HCT116 (cell line): ENCODE data around the gene STON2. TPM values are rescaled to one million over a fixed set of nuclear protein-coding genes. Genes with fewer than 3 reads are reported as not detected.

Source experiments
- ATAC-seq: fragments of 200-7000 bp; cut with Tn5 transposase; 2 replicates; pipeline ENCODE4 v1.9.1; 2020; ENCODE audit warnings: mild to moderate bottlenecking, moderate library complexity
- BruUV-seq: library from RNA; stranded (reverse); fragments of 400-500 nt; replicated peaks from 2 replicates; lab custom pipeline; 2021; lab: Mats Ljungman, UMichigan
- CTCF ChIA-PET: fragments of 300-600 bp; sonication (Branson Sonifier 250); formaldehyde crosslinking; loops from one replicate; lab custom pipeline; 2021; ENCODE audit warnings: antibody characterized with exemption; lab: Charles Lee
- POLR2A ChIA-PET: fragments of 300-600, 350-600 bp; sonication (Branson Sonifier 250); formaldehyde crosslinking; loops from one replicate; lab custom pipeline; 2021; ENCODE audit warnings: antibody characterized with exemption; lab: Charles Lee
- RAD21 ChIA-PET, 2 experiments: fragments of 300-600 bp; sonication (Branson Sonifier 250); formaldehyde crosslinking; loops; one replicate each; lab custom pipeline; 2023; ENCODE audit warnings: low total read pairs in 2 of 2; ENCODE audit not compliant: uncharacterized antibody in 2 of 2, unreplicated experiment in 2 of 2, low non-redundant PET in 1 of 2; lab: Charles Lee
- DNase-seq: peaks from one replicate; pipeline ENCODE4 v3.0.0-alpha.2; 2010; ENCODE audit warnings: low read depth, low spot score
- H2AFZ ChIP-seq: fragments of 200-600 bp; shearing (Covaris generic), sonication (generic); 2 replicates; pipeline ENCODE4 v1.6.1; 2017; ENCODE audit warnings: low read depth, mixed run types, mixed read lengths, antibody characterized with exemption, low read length; ENCODE audit not compliant: poor library complexity, severe bottlenecking
- H3K27ac ChIP-seq: 2 replicates; pipeline ENCODE4 v1.5.1; 2012; ENCODE audit warnings: low read depth, low read length
- H3K27me3 ChIP-seq: fragments of 200-600 bp; sonication (generic); 2 replicates; pipeline ENCODE4 v1.6.1; 2016; ENCODE audit warnings: mixed run types, low read length, mixed read lengths; ENCODE audit not compliant: insufficient read depth
- H3K36me3 ChIP-seq, 2 experiments: fragments of 200-500 bp in 1 of 2; fragments of 200-600 bp in 1 of 2; sonication (Bioruptor generic) in 1 of 2; sonication (generic) in 1 of 2; 2 replicates each; pipeline versions ENCODE4 v1.5.1 to v1.6.1; 2014 to 2016; ENCODE audit warnings: low read length in 2 of 2, inconsistent platforms in 1 of 2, mixed read lengths in 1 of 2, mixed run types in 1 of 2; ENCODE audit not compliant: insufficient read depth in 2 of 2, control insufficient read depth in 1 of 2
- H3K4me1 ChIP-seq, 2 experiments: fragments of 200-600 bp in 1 of 2; sonication (generic) in 1 of 2; 2 replicates each; pipeline versions ENCODE4 v1.5.1 to v1.6.1; 2012 to 2017; ENCODE audit warnings: low read length in 2 of 2, inconsistent platforms in 1 of 2, mild to moderate bottlenecking in 1 of 2, mixed read lengths in 1 of 2, mixed run types in 1 of 2, moderate library complexity in 1 of 2; ENCODE audit not compliant: insufficient read depth in 2 of 2, control insufficient read depth in 1 of 2
- H3K4me2 ChIP-seq: fragments of 200-600 bp; sonication (generic); 2 replicates; pipeline ENCODE4 v1.6.1; 2017; ENCODE audit warnings: mixed run types, low read length, mixed read lengths
- H3K4me3 ChIP-seq, 2 experiments: fragments of 200-600 bp in 1 of 2; sonication (generic) in 1 of 2; replicated peaks in 1 of 2; 2 replicates each; pipeline ENCODE4 v1.5.1; 2011 to 2016; ENCODE audit warnings: low read length in 2 of 2, control low read depth in 1 of 2, low read depth in 1 of 2, mild to moderate bottlenecking in 1 of 2, mixed read lengths in 1 of 2, mixed run types in 1 of 2
- H3K79me2 ChIP-seq: fragments of 200-600 bp; sonication (generic); 2 replicates; pipeline ENCODE4 v1.6.1; 2017; ENCODE audit warnings: mild to moderate bottlenecking, mixed run types, low read length, moderate library complexity, mixed read lengths; ENCODE audit not compliant: insufficient read depth
- H3K9ac ChIP-seq: fragments of 200-600 bp; sonication (generic); 2 replicates; pipeline ENCODE4 v1.6.1; 2016; ENCODE audit warnings: low read length, mixed read lengths
- H3K9me2 ChIP-seq: fragments of 200-600 bp; sonication (generic), shearing (Covaris generic); 2 replicates; pipeline ENCODE4 v1.6.1; 2017; ENCODE audit warnings: mixed run types, mild to moderate bottlenecking, moderate library complexity; ENCODE audit not compliant: insufficient read depth
- H3K9me3 ChIP-seq, 2 experiments: fragments of 200-500 bp in 1 of 2; fragments of 200-600 bp in 1 of 2; sonication (Bioruptor generic) in 1 of 2; sonication (generic) in 1 of 2; 2 replicates each; pipeline ENCODE4 v1.6.1; 2014 to 2017; ENCODE audit warnings: low read length in 2 of 2, mixed read lengths in 2 of 2, inconsistent platforms in 1 of 2, low read depth in 1 of 2, mild to moderate bottlenecking in 1 of 2, mixed run types in 1 of 2, moderate library complexity in 1 of 2; ENCODE audit not compliant: control insufficient read depth in 1 of 2, insufficient read depth in 1 of 2
- H4K20me1 ChIP-seq: fragments of 200-600 bp; sonication (generic), shearing (Covaris generic); 2 replicates; pipeline ENCODE4 v1.6.1; 2017; ENCODE audit warnings: mixed run types, mild to moderate bottlenecking, moderate library complexity; ENCODE audit not compliant: insufficient read depth
- ATF3 ChIP-seq: IDR thresholded peaks from 2 replicates; pipeline ENCODE4 v1.6.1; 2012
- CBX3 ChIP-seq: IDR thresholded peaks from 2 replicates; pipeline ENCODE4 v1.6.1; 2012; ENCODE audit warnings: low read depth
- CEBPB ChIP-seq: IDR thresholded peaks from 2 replicates; pipeline ENCODE4 v1.6.1; 2012; ENCODE audit warnings: low read depth
- ELF1 ChIP-seq: IDR thresholded peaks from 2 replicates; pipeline ENCODE4 v1.6.1; 2012; ENCODE audit warnings: low read depth, borderline replicate concordance
- JUND ChIP-seq: IDR thresholded peaks from 2 replicates; pipeline ENCODE4 v1.6.1; 2012
- MAX ChIP-seq: IDR thresholded peaks from 2 replicates; pipeline ENCODE4 v1.6.1; 2012
- POLR2AphosphoS5 ChIP-seq: IDR thresholded peaks from 2 replicates; pipeline ENCODE4 v1.6.1; 2011; ENCODE audit warnings: mild to moderate bottlenecking, low read depth, low read length, moderate library complexity
- RAD21 ChIP-seq: IDR thresholded peaks from 2 replicates; pipeline ENCODE4 v1.6.1; 2012; ENCODE audit warnings: low read depth, mild to moderate bottlenecking
- REST ChIP-seq: IDR thresholded peaks from 2 replicates; pipeline ENCODE4 v1.6.1; 2012; ENCODE audit warnings: low read depth
- SIN3A ChIP-seq: IDR thresholded peaks from 2 replicates; pipeline ENCODE4 v1.6.1; 2012; ENCODE audit warnings: low read depth
- SP1 ChIP-seq: IDR thresholded peaks from 2 replicates; pipeline ENCODE4 v1.6.1; 2012; ENCODE audit warnings: low read depth
- SRF ChIP-seq: IDR thresholded peaks from 2 replicates; pipeline ENCODE4 v1.6.1; 2012; ENCODE audit warnings: low read depth
- intact Hi-C: fragments of 100-400 bp; cut with micrococcal nuclease; formaldehyde crosslinking; loops from 2 replicates; pipeline ENCODE4 v1.10.0; 2022
- total RNA-seq: library from RNA; stranded (reverse); gene quantifications from one replicate; pipeline ENCODE4 v1.2.1, GENCODE V29; 2021; ENCODE audit not compliant: unreplicated experiment

STON2 gene
- total RNA-seq, 1 experiment from 2014 or later, result 4.1 TPM

GRCh38 chr14:81298122-81298521 lies 102.0 kb downstream of the STON2 start:
- intact Hi-C loops, result no loop called here
- BruUV-seq, result no TSS peak
- RAD21 ChIA-PET, result no interaction called here
- DNase-seq, result no peak
- no peak overlapping the region for H2AFZ ChIP-seq
- POLR2A ChIA-PET, result no interaction called here
- no peak for TF ChIP-seq REST
- no peak for TF ChIP-seq SIN3A
- TF ChIP-seq ATF3, result no peak
- no peak for TF ChIP-seq CBX3
- TF ChIP-seq JUND, result no peak
- no peak for TF ChIP-seq MAX
- no peak for TF ChIP-seq SRF
- no peak for TF ChIP-seq ELF1
- no peak for TF ChIP-seq RAD21
- no peak for TF ChIP-seq POLR2AphosphoS5
- TF ChIP-seq SP1, result no peak
- TF ChIP-seq CEBPB, result no peak
- H3K9me2 ChIP-seq, result no peaks in the 10 kb centered on the region
- H3K27me3 ChIP-seq, result no peaks in the 10 kb centered on the region
- H3K4me1 ChIP-seq, result peaks cover 11 to 14% of the 10 kb centered on the region in 2 experiments
- CTCF ChIA-PET, result no interaction called here
- no peaks in the 10 kb centered on the region for H4K20me1 ChIP-seq
- H3K36me3 ChIP-seq, result no peaks in the 10 kb centered on the region
- no peak overlapping the region for H3K4me3 ChIP-seq
- no peaks in the 10 kb centered on the region for H3K79me2 ChIP-seq
- no peak overlapping the region for H3K9ac ChIP-seq
- ATAC-seq, result no peak
- no peak overlapping the region for H3K27ac ChIP-seq
- no peak overlapping the region for H3K4me2 ChIP-seq
- no peaks in the 10 kb centered on the region for H3K9me3 ChIP-seq
